Body of pancreas (tissue), 4 donors: ENCODE measurements around the gene GKN2. TPM values are rescaled to one million over a fixed set of nuclear protein-coding genes. Genes with fewer than 3 reads are reported as not detected.

Experiments used
- ATAC-seq: fragments of 150-250 bp; one replicate; pipeline ENCODE4 v1.9.1; 2016
- DNase-seq, 4 donors: peaks; one replicate each; pipeline ENCODE4 v3.0.0-alpha.2; 2019
- H3K27ac ChIP-seq, 4 donors: fragments of 200-600 bp; sonication (generic); 1 replicate in 3 of 4; 2 replicates in 1 of 4; pipeline versions ENCODE4 v1.5.1 to v1.6.1; 2016 to 2019; ENCODE audit warnings: mild to moderate bottlenecking in 1 of 4, mixed read lengths in 1 of 4, moderate library complexity in 1 of 4
- H3K27me3 ChIP-seq, 2 donors: fragments of 200-600 bp; sonication (generic); one replicate each; pipeline ENCODE4 v1.6.0; 2016; ENCODE audit warnings: mild to moderate bottlenecking in 1 of 2
- H3K36me3 ChIP-seq, 2 donors: fragments of 200-600 bp; sonication (generic); replicated peaks in 1 of 2; 2 replicates each; pipeline ENCODE4 v1.5.1; 2016; ENCODE audit warnings: low read depth in 2 of 2; ENCODE audit not compliant: insufficient read depth in 1 of 2
- H3K4me1 ChIP-seq: fragments of 200-600 bp; sonication (generic); one replicate; pipeline ENCODE4 v1.6.0; 2016
- H3K4me3 ChIP-seq, 2 donors: fragments of 200-600 bp; sonication (generic); 1 replicate in 1 of 2; 2 replicates in 1 of 2; pipeline ENCODE4 v1.5.1; 2016 to 2019
- H3K9me3 ChIP-seq, 3 donors: fragments of 200-600 bp; sonication (generic); 1 replicate in 2 of 3; 2 replicates in 1 of 3; pipeline ENCODE4 v1.5.1; 2016
- CTCF ChIP-seq, 7 experiments: fragments of 450-650 bp in 4 of 7; fragments of 200-600 bp in 3 of 7; sonication (generic) in 3 of 7; IDR thresholded peaks; one replicate each; pipeline ENCODE4 v1.5.1; 2016 to 2019; ENCODE audit warnings: antibody characterized with exemption in 7 of 7
- POLR2A ChIP-seq, 3 donors: fragments of 450-650 bp; IDR thresholded peaks; one replicate each; pipeline ENCODE4 v1.6.1; 2016; ENCODE audit warnings: antibody characterized with exemption in 3 of 3, mild to moderate bottlenecking in 2 of 3
- WGBS, 2 donors: methylation state at CpG; one replicate each; pipeline ENCODE4 v1.1.5; 2017; 5-methylcytosine and 5-hydroxymethylcytosine counted together
- intact Hi-C: fragments of 100-400 bp; cut with DNase I; formaldehyde crosslinking; loops from one replicate; pipeline ENCODE4 v1.15.1; 2023
- total RNA-seq, 2 donors: library from RNA; depleted of rRNA; stranded (reverse); fragments of >200 nt; gene quantifications; one replicate each; pipeline ENCODE4 v1.1.0, GENCODE V29; 2016

The GKN2 gene
- total RNA-seq, 2 donors from 2014 or later = not detected

- no peak for DNase-seq
- intact Hi-C loops = loop anchor here (10.0 kb wide), 1 partner anchor 457 kb away; the partner anchor contains the start of genes APLF and FBXO48
- ATAC-seq = no peak
- Histone ChIP-seq H3K27me3 (no peaks in the 10 kb centered on the region), H3K27ac (no peak overlapping the region), H3K36me3 (no peaks in the 10 kb centered on the region), H3K4me3 (no peak overlapping the region), H3K9me3 (no peaks in the 10 kb centered on the region), H3K4me1 (peaks cover 13% of the 10 kb centered on the region)
- TF ChIP-seq CTCF (IDR thresholded peaks at IDR 0.05) (no peak), POLR2A (IDR thresholded peaks at IDR 0.05) (no peak)
- WGBS, 2 donors = 89 to 90% methylated on average over 4 of the region's 4 CpGs
Observed at GRCh38 chr2:68921646-68922045, 31.0 kb downstream of the GKN2 start.

DNA sequence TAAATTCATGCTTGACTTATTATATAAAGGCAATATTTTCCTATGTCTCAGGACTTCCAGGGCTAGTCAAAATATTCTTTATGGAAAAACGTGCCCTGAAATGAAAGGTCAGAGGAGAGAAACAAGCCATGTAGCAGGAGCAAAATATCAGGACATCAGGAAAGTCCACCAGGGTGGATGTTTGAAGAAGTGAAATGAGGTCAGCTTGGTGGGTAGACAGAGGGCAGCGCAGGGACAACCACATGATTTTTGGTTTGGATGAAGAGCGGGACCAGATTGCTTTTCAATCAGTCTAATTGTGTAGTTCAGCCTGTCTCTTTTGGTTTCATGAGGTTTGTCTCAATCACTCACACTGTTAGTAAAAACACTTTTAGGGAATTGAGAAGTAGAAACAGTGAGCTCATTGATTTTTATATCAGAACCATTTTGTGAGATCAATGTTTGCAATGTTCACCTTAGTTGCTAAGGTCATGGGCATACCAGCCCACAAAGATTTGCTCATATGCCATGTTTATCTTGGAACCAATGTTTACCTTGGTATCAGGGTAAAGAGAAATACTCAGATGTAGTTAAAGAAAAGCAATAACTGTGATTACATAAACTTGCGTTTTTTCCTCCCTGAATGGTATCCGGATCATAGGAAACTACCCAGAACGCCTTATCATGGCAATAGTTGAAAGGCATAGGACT lies 32.1 kb downstream of the GKN2 start:
- no peaks in the 10 kb centered on the region for H3K9me3 ChIP-seq
- no peaks in the 10 kb centered on the region for H3K27me3 ChIP-seq
- 49 to 52% methylated on average over 6 of the region's 6 CpGs for WGBS, 2 donors
- no peak overlapping the region for H3K4me3 ChIP-seq
- ATAC-seq = peak; percentile 76
- intact Hi-C loops = loop anchor here (10.0 kb wide), 1 partner anchor 456 kb away; the partner anchor contains the start of genes APLF and FBXO48
- H3K27ac ChIP-seq = peak overlapping the region in 1 of 4 donors; percentile 48
- no peaks in the 10 kb centered on the region for H3K36me3 ChIP-seq
- no peak for DNase-seq
- H3K4me1 ChIP-seq = peaks cover 16% of the 10 kb centered on the region
- TF ChIP-seq CTCF (IDR thresholded peaks at IDR 0.05) (no peak), POLR2A (IDR thresholded peaks at IDR 0.05) (no peak)

- Histone ChIP-seq H3K4me3 (no peak overlapping the region), H3K9me3 (no peaks in the 10 kb centered on the region), H3K4me1 (peaks cover 16% of the 10 kb centered on the region), H3K36me3 (no peaks in the 10 kb centered on the region), H3K27ac (no peak overlapping the region), H3K27me3 (no peaks in the 10 kb centered on the region)
- no peak for ATAC-seq
- intact Hi-C loops = no loop called here
- TF ChIP-seq POLR2A (IDR thresholded peaks at IDR 0.05) (no peak), CTCF (IDR thresholded peaks at IDR 0.05) (no peak)
- DNase-seq = no peak
- 87 to 93% methylated on average over 7 of the region's 7 CpGs for WGBS, 2 donors
Observed at GRCh38 chr2:68918497-68918896, 34.2 kb downstream of the GKN2 start.

DNA sequence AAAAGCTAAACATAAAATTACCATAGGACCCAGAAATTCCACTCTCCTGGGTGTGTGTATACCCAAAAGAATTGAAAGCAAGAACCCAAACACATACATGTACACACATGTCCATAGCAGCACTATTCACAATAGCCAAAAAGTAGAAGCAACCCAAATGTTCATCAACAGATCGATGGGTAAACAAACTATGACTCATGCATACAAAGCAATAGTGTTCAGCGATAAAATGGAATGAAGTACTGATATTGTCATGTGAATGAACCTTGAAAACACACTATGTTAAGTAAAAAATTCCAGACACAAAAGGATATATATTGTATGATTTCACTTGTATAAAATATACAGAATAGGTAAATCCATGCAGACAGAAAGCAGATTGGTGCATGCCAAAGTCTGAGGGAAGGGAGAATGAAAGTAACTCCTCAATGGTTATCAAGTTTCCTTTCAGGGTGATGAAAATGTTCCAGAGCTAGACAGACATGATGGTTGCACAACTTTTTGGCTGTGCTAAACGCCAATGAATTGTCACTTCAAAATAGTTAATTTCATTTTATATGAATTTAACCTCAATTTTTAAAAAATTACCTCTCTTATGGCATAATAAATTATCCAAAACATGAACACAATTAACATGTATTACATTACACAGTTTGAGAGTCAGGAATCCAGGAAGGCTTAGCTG lies 35.5 kb downstream of the GKN2 start:
- WGBS, 2 donors = 43 to 51% methylated on average over 3 of the region's 3 CpGs
- no peak for DNase-seq
- Histone ChIP-seq H3K27ac (no peak overlapping the region), H3K4me3 (no peak overlapping the region), H3K9me3 (no peaks in the 10 kb centered on the region), H3K27me3 (no peaks in the 10 kb centered on the region), H3K36me3 (no peaks in the 10 kb centered on the region), H3K4me1 (peaks cover 16% of the 10 kb centered on the region)
- intact Hi-C loops = no loop called here
- no peak for ATAC-seq
- no peak for TF ChIP-seq POLR2A (IDR thresholded peaks at IDR 0.05)
- no peak for TF ChIP-seq CTCF (IDR thresholded peaks at IDR 0.05)
